BLaER1 (cell line): ENCODE measurements around the gene RAB7B.

Experiments used
- H3K27ac ChIP-seq: shearing (Covaris generic); formaldehyde crosslinking; 2 replicates; pipeline ENCODE4 v1.8.1; 2022
- H3K27me3 ChIP-seq: shearing (Covaris generic); formaldehyde crosslinking; 2 replicates; pipeline ENCODE4 v1.8.1; 2022
- H3K36me3 ChIP-seq: shearing (Covaris generic); formaldehyde crosslinking; 2 replicates; pipeline ENCODE4 v1.8.1; 2022
- H3K4me1 ChIP-seq: shearing (Covaris generic); formaldehyde crosslinking; 2 replicates; pipeline ENCODE4 v1.8.1; 2022
- H3K4me2 ChIP-seq: shearing (Covaris generic); formaldehyde crosslinking; 2 replicates; pipeline ENCODE4 v1.8.1; 2022
- H3K4me3 ChIP-seq: shearing (Covaris generic); formaldehyde crosslinking; 2 replicates; pipeline ENCODE4 v1.8.1; 2022
- H3K9ac ChIP-seq: shearing (Covaris generic); formaldehyde crosslinking; 2 replicates; pipeline ENCODE4 v1.8.1; 2022
- H3K9me3 ChIP-seq: shearing (Covaris generic); formaldehyde crosslinking; 2 replicates; pipeline ENCODE4 v1.8.1; 2022
- H4K20me1 ChIP-seq: shearing (Covaris generic); formaldehyde crosslinking; 2 replicates; pipeline ENCODE4 v1.8.1; 2022
- Cebpa-rat ChIP-seq: shearing (Covaris generic); IDR thresholded peaks from 2 replicates; pipeline ENCODE4 v1.8.1; 2022

RAB7B gene

GRCh38 chr1:205932776-205933175, 70.4 kb downstream of the RAB7B start:
- no peak overlapping the region for H3K4me2 ChIP-seq
- no peak overlapping the region for H3K27ac ChIP-seq
- H3K9ac ChIP-seq: no peak overlapping the region
- no peaks in the 10 kb centered on the region for H3K9me3 ChIP-seq
- H3K27me3 ChIP-seq: no peaks in the 10 kb centered on the region
- H4K20me1 ChIP-seq: no peaks in the 10 kb centered on the region
- H3K36me3 ChIP-seq: no peaks in the 10 kb centered on the region
- peaks cover 12% of the 10 kb centered on the region for H3K4me1 ChIP-seq
- TF ChIP-seq Cebpa-rat: no peak
- no peak overlapping the region for H3K4me3 ChIP-seq

DNA sequence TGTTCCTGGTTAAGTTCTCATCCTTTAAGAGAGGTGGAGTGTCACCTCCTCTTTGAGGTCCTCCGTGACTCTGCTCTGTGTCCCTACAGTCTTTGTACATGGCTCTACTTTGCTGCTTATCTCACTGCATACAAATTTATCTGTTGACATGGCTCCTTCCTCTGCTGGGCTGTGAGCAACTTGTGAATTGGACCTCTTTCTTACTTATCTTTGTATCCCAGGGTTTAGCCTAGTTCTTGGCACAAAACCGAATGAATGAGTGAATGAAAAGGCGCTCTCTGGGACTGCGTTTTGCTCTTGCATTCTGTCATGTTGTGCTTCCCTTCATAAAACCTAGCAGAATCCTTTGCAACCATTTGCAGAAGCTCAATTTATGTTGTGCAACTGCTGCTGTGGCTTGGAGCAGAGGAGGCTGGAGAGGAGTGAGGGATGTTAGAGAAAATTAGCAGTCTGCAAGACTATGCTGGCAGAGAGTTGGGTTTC, 72.4 kb downstream of the RAB7B start:
- Histone ChIP-seq H3K27ac (no peak overlapping the region), H3K9me3 (no peaks in the 10 kb centered on the region), H3K4me2 (no peak overlapping the region), H3K9ac (no peak overlapping the region), H3K36me3 (no peaks in the 10 kb centered on the region), H3K4me3 (no peak overlapping the region), H3K27me3 (no peaks in the 10 kb centered on the region), H3K4me1 (peaks cover 11% of the 10 kb centered on the region), H4K20me1 (no peaks in the 10 kb centered on the region)
- TF ChIP-seq Cebpa-rat: no peak

DNA sequence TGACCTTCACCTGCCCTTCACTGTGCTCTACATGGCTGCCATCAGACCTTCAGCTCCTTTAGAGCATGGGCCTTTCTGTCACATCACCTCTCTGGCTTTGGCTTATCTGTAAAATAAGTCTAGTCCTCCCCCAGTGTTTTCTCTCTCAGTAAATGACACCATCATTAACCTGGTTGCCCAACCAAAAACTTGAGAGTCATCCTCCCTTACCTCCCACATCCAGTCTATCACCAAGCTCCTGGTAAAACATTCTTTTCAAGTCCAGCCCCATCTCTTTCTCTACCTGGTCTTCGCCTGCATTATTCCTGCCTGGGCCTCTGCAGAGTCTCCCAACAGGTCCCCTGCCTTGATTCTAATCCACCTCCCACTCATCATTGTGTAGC, 73.0 kb downstream of the RAB7B start:
- no peak overlapping the region for H3K4me3 ChIP-seq
- peaks cover 11% of the 10 kb centered on the region for H3K4me1 ChIP-seq
- no peaks in the 10 kb centered on the region for H3K36me3 ChIP-seq
- no peaks in the 10 kb centered on the region for H3K9me3 ChIP-seq
- no peak for TF ChIP-seq Cebpa-rat
- no peak overlapping the region for H3K9ac ChIP-seq
- H3K27me3 ChIP-seq: no peaks in the 10 kb centered on the region
- no peak overlapping the region for H3K4me2 ChIP-seq
- no peak overlapping the region for H3K27ac ChIP-seq
- no peaks in the 10 kb centered on the region for H4K20me1 ChIP-seq

GRCh38 chr1:205929496-205930194, 73.5 kb downstream of the RAB7B start:
- Histone ChIP-seq H3K4me2 (no peak overlapping the region; the same call in 1 of the 2 replicates), H4K20me1 (no peaks in the 10 kb centered on the region), H3K4me3 (no peak overlapping the region), H3K4me1 (peaks cover 11% of the 10 kb centered on the region), H3K9me3 (no peaks in the 10 kb centered on the region), H3K27ac (no peak overlapping the region), H3K36me3 (no peaks in the 10 kb centered on the region), H3K9ac (no peak overlapping the region), H3K27me3 (no peaks in the 10 kb centered on the region)
- no peak for TF ChIP-seq Cebpa-rat

DNA sequence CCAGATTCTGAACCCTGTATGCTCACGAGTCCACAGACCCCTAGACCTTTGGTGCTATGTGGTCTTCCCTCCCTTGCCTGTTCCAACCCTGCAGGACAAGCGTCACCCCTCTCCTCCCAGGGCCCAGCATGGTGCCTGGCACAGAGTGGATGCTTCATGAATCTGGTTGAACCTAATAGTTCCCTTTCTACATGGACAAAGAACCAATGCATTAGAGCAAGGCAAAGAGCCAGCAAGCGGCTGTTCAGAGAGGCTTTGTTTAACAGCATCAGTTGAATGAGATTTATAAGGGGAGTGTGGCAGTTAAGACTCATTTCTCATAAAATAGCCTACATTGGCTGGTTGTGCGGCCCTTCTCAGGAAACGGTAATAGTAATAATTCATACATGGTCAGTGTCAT, 74.9 kb downstream of the RAB7B start:
- Histone ChIP-seq H3K4me1 (peaks cover 11% of the 10 kb centered on the region), H3K27me3 (no peaks in the 10 kb centered on the region), H3K4me3 (no peak overlapping the region), H3K36me3 (no peaks in the 10 kb centered on the region), H3K27ac (peak overlapping the region; percentile 26; the same call in 1 of the 2 replicates), H3K9me3 (no peaks in the 10 kb centered on the region), H3K4me2 (peak overlapping the region; percentile 42; the same call in 1 of the 2 replicates), H3K9ac (no peak overlapping the region), H4K20me1 (no peaks in the 10 kb centered on the region)
- no peak for TF ChIP-seq Cebpa-rat

DNA sequence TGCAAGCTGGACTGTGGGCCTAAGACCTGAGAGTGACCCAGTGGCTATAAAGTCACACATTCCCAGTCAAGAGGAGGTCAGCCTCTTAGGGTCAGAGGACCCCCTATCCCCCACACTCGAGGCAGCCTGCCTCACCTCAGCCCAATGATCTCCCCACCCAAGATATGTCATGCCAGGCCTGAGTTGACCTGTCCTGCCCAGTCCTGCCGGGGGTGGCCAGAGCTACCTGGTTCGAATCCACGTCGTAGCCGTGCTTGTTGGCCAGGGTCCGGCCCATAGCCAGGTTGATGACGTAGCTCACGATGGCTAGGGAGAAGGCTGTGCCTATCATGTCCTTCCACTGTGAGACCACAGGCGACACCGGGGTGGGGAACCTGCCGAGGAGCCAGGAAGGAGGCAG, 75.5 kb downstream of the RAB7B start:
- Histone ChIP-seq H3K9me3 (no peaks in the 10 kb centered on the region), H3K4me2 (no peak overlapping the region), H3K27ac (no peak overlapping the region), H4K20me1 (no peaks in the 10 kb centered on the region), H3K36me3 (no peaks in the 10 kb centered on the region), H3K27me3 (no peaks in the 10 kb centered on the region), H3K4me1 (peaks cover 11% of the 10 kb centered on the region), H3K4me3 (no peak overlapping the region), H3K9ac (no peak overlapping the region)
- no peak for TF ChIP-seq Cebpa-rat

DNA sequence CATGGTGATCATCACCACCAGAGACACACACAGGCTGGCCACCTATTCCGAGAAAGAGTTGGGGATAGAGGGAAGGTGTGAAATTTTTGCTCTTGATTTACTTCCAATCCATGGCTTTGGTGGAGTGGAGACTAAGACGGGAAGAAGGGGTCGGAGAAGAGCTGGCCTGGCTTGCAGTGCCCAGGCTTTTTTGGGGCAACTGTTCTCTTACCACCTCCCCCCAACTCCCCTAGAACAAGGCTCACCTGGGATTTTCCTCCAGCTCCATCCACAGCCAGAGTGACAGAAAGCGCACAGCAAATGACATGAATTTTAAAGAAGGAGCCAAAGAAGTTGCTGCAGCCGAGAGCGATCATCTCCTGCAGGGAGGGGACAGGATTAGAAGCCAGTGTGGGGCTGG, 75.9 kb downstream of the RAB7B start:
- TF ChIP-seq Cebpa-rat: no peak
- Histone ChIP-seq H3K9me3 (no peaks in the 10 kb centered on the region), H3K36me3 (no peaks in the 10 kb centered on the region), H3K27ac (no peak overlapping the region), H3K27me3 (no peaks in the 10 kb centered on the region), H4K20me1 (no peaks in the 10 kb centered on the region), H3K4me2 (no peak overlapping the region), H3K4me1 (peaks cover 12% of the 10 kb centered on the region), H3K9ac (no peak overlapping the region), H3K4me3 (no peak overlapping the region)
